ENCODE measurements around the gene HSD17B1. TPM values are rescaled to one million over a fixed set of nuclear protein-coding genes. Genes with fewer than 3 reads are reported as not detected.

HSD17B1 gene
- total RNA-seq, 1 donor from 2014 or later = 0.64 TPM

GRCh38 chr17:42509841-42510240 is 42.9 kb upstream of the HSD17B1 start:
- peak overlapping the region; percentile 14 for H3K27ac Mint-ChIP-seq (ENCODE audit: unreplicated experiment)
- no peaks in the 10 kb centered on the region for H3K9me3 Mint-ChIP-seq (ENCODE audit: unreplicated experiment)
- H3K36me3 Mint-ChIP-seq (ENCODE audit: low read depth, unreplicated experiment) = peaks cover 66% of the 10 kb centered on the region
- peaks cover 4% of the 10 kb centered on the region for H3K27me3 Mint-ChIP-seq (ENCODE audit: unreplicated experiment)
- no peak overlapping the region for H3K4me3 Mint-ChIP-seq (ENCODE audit: unreplicated experiment)
- no peak for TF ChIP-seq CTCF (IDR thresholded peaks at IDR 0.05; ENCODE audit: unreplicated experiment)
- no peak for DNase-seq (ENCODE audit: low spot score)
- H3K4me1 Mint-ChIP-seq (ENCODE audit: unreplicated experiment) = peaks cover 15% of the 10 kb centered on the region

- Mint-ChIP-seq H3K4me3 (ENCODE audit: unreplicated experiment) (no peak overlapping the region), H3K27ac (ENCODE audit: unreplicated experiment) (peak overlapping the region; percentile 61), H3K4me1 (ENCODE audit: unreplicated experiment) (peaks cover 28% of the 10 kb centered on the region), H3K9me3 (ENCODE audit: unreplicated experiment) (no peaks in the 10 kb centered on the region), H3K27me3 (ENCODE audit: unreplicated experiment) (peaks cover 4% of the 10 kb centered on the region), H3K36me3 (ENCODE audit: low read depth, unreplicated experiment) (peaks cover 62% of the 10 kb centered on the region)
- no peak for TF ChIP-seq CTCF (IDR thresholded peaks at IDR 0.05; ENCODE audit: unreplicated experiment)
- no peak for DNase-seq (ENCODE audit: low spot score)
These were observed 40.5 kb upstream of the HSD17B1 start for GRCh38 chr17:42512246-42512645.

GRCh38 chr17:42512733-42513251 is 39.9 kb upstream of the HSD17B1 start:
- Mint-ChIP-seq H3K27me3 (ENCODE audit: unreplicated experiment) (peaks cover 6% of the 10 kb centered on the region), H3K36me3 (ENCODE audit: low read depth, unreplicated experiment) (peaks cover 59% of the 10 kb centered on the region), H3K4me1 (ENCODE audit: unreplicated experiment) (peaks cover 34% of the 10 kb centered on the region), H3K9me3 (ENCODE audit: unreplicated experiment) (no peaks in the 10 kb centered on the region), H3K27ac (ENCODE audit: unreplicated experiment) (no peak overlapping the region), H3K4me3 (ENCODE audit: unreplicated experiment) (no peak overlapping the region)
- no peak for TF ChIP-seq CTCF (IDR thresholded peaks at IDR 0.05; ENCODE audit: unreplicated experiment)
- DNase-seq (ENCODE audit: low spot score) = no peak

GRCh38 chr17:42513686-42514085 is 39.0 kb upstream of the HSD17B1 start:
- DNase-seq (ENCODE audit: low spot score) = no peak
- Mint-ChIP-seq H3K27ac (ENCODE audit: unreplicated experiment) (no peak overlapping the region), H3K4me1 (ENCODE audit: unreplicated experiment) (peaks cover 36% of the 10 kb centered on the region), H3K9me3 (ENCODE audit: unreplicated experiment) (no peaks in the 10 kb centered on the region), H3K36me3 (ENCODE audit: low read depth, unreplicated experiment) (peaks cover 52% of the 10 kb centered on the region), H3K27me3 (ENCODE audit: unreplicated experiment) (peaks cover 10% of the 10 kb centered on the region), H3K4me3 (ENCODE audit: unreplicated experiment) (no peak overlapping the region)
- TF ChIP-seq CTCF (IDR thresholded peaks at IDR 0.05; ENCODE audit: unreplicated experiment) = no peak

GRCh38 chr17:42514279-42514678 is 38.4 kb upstream of the HSD17B1 start:
- no peak for DNase-seq (ENCODE audit: low spot score)
- Mint-ChIP-seq H3K4me3 (ENCODE audit: unreplicated experiment) (no peak overlapping the region), H3K4me1 (ENCODE audit: unreplicated experiment) (peaks cover 36% of the 10 kb centered on the region), H3K36me3 (ENCODE audit: low read depth, unreplicated experiment) (peaks cover 47% of the 10 kb centered on the region), H3K9me3 (ENCODE audit: unreplicated experiment) (no peaks in the 10 kb centered on the region), H3K27ac (ENCODE audit: unreplicated experiment) (no peak overlapping the region), H3K27me3 (ENCODE audit: unreplicated experiment) (peaks cover 13% of the 10 kb centered on the region)
- no peak for TF ChIP-seq CTCF (IDR thresholded peaks at IDR 0.05; ENCODE audit: unreplicated experiment)
